ENCODE results near the gene THSD4. TPM values are rescaled to one million over a fixed set of nuclear protein-coding genes. Genes with fewer than 3 reads are reported as not detected.

THSD4 gene
- total and polyA plus RNA-seq, 2 of the 8 experiments (the other 6 are each of a cell fraction or from before 2014, with no cell fraction given), result 2.5 to 6.2 TPM

DNA sequence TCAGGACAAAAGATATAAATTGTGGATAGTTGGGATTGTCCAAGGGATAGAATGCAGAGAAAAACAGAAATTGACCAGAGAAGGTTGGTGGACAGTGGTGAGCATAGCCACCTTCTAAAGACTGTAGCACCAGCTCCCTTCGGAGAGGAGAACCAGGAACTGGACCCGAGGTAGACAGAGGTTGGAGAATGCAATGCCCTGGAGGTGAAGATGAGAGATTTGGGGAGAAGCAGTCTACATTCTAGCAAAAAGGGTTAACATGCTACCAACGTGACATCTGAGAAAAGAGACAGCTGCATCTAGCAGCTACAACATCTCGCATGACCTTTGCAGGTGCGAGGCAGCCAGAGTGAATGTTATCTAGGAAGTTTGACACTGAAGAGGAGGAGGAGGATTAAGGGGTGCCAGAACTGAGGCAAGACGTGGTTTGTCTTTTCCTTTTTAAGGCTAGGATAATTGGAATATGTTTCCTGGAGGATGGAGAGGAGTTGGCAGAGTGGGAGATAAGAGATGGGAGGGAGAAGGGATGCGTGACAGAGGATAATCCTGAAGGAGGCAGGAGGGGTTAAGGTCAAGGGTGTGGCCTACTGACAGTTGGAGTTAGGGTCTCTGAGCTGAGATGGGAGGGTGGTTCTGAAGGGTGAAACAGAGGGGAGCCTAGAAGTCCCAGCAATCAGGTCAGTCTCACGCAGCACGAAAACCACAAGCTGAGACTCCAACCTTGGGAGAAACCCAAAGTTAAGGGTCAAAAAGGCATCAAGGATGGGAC lies 591.4 kb downstream of the THSD4 start:
- H3K9ac ChIP-seq (replicated peaks in 1 of 4; ENCODE audit: extremely low read depth in 1 of 4, low read depth in 3 of 4, low read length in 3 of 4), result no peak overlapping the region
- no peaks in the 10 kb centered on the region for H4K20me1 ChIP-seq (replicated peaks in 1 of 2; ENCODE audit: control insufficient read depth in 1 of 2, insufficient read depth in 2 of 2, low read length in 2 of 2)
- H3K4me2 ChIP-seq (ENCODE audit: insufficient read depth in 1 of 2, low read depth in 2 of 2, low read length in 2 of 2), result no peak overlapping the region
- no peak overlapping the region for H2AK5ac ChIP-seq (ENCODE audit: low read depth, low read length)
- H3K36me3 ChIP-seq (ENCODE audit: control insufficient read depth in 2 of 4, insufficient read depth in 4 of 4, low read length in 3 of 4), result no peaks in the 10 kb centered on the region
- H3K4me3 ChIP-seq (ENCODE audit: extremely low read depth in 1 of 4, insufficient read depth in 2 of 4, low read depth in 3 of 4, low read length in 4 of 4), result no peak overlapping the region
- POLR2A ChIA-PET (ENCODE audit: partially characterized antibody), result no interaction called here
- H4K8ac ChIP-seq (ENCODE audit: extremely low read depth, insufficient read depth, low read length), result no peak overlapping the region
- no peak overlapping the region for H3K14ac ChIP-seq (ENCODE audit: insufficient read length)
- no peak overlapping the region for H2BK12ac ChIP-seq (ENCODE audit: low read depth, low read length)
- H3K79me1 ChIP-seq (ENCODE audit: low read depth, low read length), result no peaks in the 10 kb centered on the region
- H3K79me2 ChIP-seq (ENCODE audit: control insufficient read depth in 1 of 2, insufficient read depth in 2 of 2, low read length in 2 of 2), result no peaks in the 10 kb centered on the region
- H3K27me3 ChIP-seq (replicated peaks in 1 of 4; ENCODE audit: control insufficient read depth in 3 of 4, extremely low read depth in 1 of 4, insufficient read depth in 3 of 4, low read length in 3 of 4), result no peaks in the 10 kb centered on the region
- H2BK120ac ChIP-seq (replicated peaks; ENCODE audit: low read depth, low read length), result no peak overlapping the region
- CTCF ChIA-PET (ENCODE audit: partially characterized antibody), result interaction anchor here (0.6 to 1.3 kb wide), 7 partner anchors 18 to 85 kb away, joined by 3 to 4 read pairs (median 3); no protein-coding TSS in a partner anchor
- FAIRE-seq, result no peak
- no peak overlapping the region for H3K18ac ChIP-seq (ENCODE audit: extremely low read depth, low read length)
- H3K4ac ChIP-seq (replicated peaks; ENCODE audit: insufficient read length, low read depth, low read length), result no peak overlapping the region
- no peaks in the 10 kb centered on the region; a peak in 2 of 7 replicates for H3K4me1 ChIP-seq (replicated peaks in 1 of 4; ENCODE audit: control insufficient read depth in 3 of 4, insufficient read depth in 4 of 4, low read length in 3 of 4)
- TF ChIP-seq TEAD4 (IDR thresholded peaks at IDR 0.05; ENCODE audit: low read depth, low read length), result no peak
- TF ChIP-seq RFX5 (IDR thresholded peaks at IDR 0.05; ENCODE audit: borderline replicate concordance, low read depth, low read length), result no peak
- no peak for TF ChIP-seq KDM1A (IDR thresholded peaks at IDR 0.05; ENCODE audit: borderline replicate concordance, low read length)
- no peak for TF ChIP-seq BRCA1 (IDR thresholded peaks at IDR 0.05; ENCODE audit: low read depth, low read length)
- no peak for TF ChIP-seq BCL11A (IDR thresholded peaks at IDR 0.05; ENCODE audit: low read depth in 2 of 2, low read length in 2 of 2)
- no peak for TF ChIP-seq CBX5 (IDR thresholded peaks at IDR 0.05; ENCODE audit: low read depth, low read length)
- no peak overlapping the region for H2BK20ac ChIP-seq (ENCODE audit: low read length)
- 87% methylated on average over 9 of the region's 9 CpGs; no CpG with 5 or more reads in 1 of the 2 experiments for WGBS, 2 experiments (ENCODE audit: extremely low coverage in 1 of 2, insufficient coverage in 1 of 2, insufficient read length in 1 of 2, insufficient replicate concordance in 2 of 2, low coverage in 1 of 2, low lambda C conversion rate in 2 of 2, missing lambda C conversion rate in 1 of 2)
- H2BK5ac ChIP-seq (ENCODE audit: low read depth, low read length), result no peak overlapping the region
- no peak overlapping the region for H3K23ac ChIP-seq (ENCODE audit: insufficient read length)
- H3K56ac ChIP-seq (replicated peaks; ENCODE audit: insufficient read length, low read depth, low read length), result no peak overlapping the region
- H2BK15ac ChIP-seq (ENCODE audit: low read length), result no peak overlapping the region
- H4K5ac ChIP-seq (ENCODE audit: insufficient read length, low read depth, low read length), result no peak overlapping the region
- no peaks in the 10 kb centered on the region for H3K9me3 ChIP-seq (ENCODE audit: insufficient read depth in 2 of 2, low read depth in 1 of 2, low read length in 1 of 2)
- no peak overlapping the region for H3K27ac ChIP-seq (ENCODE audit: low read depth, low read length)
- no peak overlapping the region for H4K91ac ChIP-seq (replicated peaks; ENCODE audit: insufficient read length, low read length)
- DNase-seq (ENCODE audit: low read depth in 1 of 2, low spot score in 2 of 2), result no peak
- 0 out of 2 replicates have a peak, but pooled peaks cover 2% of the 10 kb centered on the region for H3K23me2 ChIP-seq (ENCODE audit: low read depth, low read length)
- no peak overlapping the region for H2AFZ ChIP-seq (ENCODE audit: low read length)

Measured in H1 (cell line).